GM19239 (cell line): ENCODE data around the gene BOD1.

Experiments
- DNase-seq: peaks from one replicate; pipeline ENCODE4 v3.0.0; 2011; ENCODE audit warnings: low spot score; ENCODE audit not compliant: insufficient read length
- FAIRE-seq: peaks from 2 replicates; lab custom pipeline; 2011; peaks lifted over from hg19 to GRCh38; lab: Jason Lieb, UNC

The BOD1 gene

DNA sequence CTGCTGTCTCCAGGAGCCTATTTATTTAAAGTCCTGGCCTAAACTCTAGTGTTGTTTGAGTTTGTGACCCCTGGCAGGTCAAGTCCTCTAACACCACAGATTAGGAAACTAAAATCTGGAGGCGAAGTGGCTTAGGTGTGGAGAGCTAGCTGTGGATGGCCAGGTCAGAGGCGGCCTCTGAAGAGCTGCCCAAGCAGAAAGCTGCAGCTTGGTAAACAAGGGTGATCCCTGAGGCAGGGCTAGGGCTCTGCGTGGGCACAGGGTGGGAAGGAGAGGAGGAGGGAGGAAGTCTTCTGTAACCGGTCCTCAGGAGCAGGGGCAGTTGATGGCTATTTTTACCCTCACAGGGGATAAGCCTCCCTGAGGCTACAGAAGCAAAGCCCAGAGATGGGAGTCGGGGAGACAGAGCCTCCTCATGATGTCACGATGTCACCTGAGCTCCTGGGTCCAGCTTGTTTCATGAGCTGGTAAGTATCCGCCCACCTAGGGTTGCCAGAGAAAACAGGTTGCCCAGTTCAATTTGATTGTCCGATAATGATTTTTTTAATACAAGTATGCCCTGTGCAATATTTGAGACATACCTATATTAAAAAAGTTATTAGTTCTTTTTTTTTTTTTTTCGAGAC is 25.9 kb upstream of the BOD1 start:
- DNase-seq (no peak), FAIRE-seq (no peak)

DNA sequence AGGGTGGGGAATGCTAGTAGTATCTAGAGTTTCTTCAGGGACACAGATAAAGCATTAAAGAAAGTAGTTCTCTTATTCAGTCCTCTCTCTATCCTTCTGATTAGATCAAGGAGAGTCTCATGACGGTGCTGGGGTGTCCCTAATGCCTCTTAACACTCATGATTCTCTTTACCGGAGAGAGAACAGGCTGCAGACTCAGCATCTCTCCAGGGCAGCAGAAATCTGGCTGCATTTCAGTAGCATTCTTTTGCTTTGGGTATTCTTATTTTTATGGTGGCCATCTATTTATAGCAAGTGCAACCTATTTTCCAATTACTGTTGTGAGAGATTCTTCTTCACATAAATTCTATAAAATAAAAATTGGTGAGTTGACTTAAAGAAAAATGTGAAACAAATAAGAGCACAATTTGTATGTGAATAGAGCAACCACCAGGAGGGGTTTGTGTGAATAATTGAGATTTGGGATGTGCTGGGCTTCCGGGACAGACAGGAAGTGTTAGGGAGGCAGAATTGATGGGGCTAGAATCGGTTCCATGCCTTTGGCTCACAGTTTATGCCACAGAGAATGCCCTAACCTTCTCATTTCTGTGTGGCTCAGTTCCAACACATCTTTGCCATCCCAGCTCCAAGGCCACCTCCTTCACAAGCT is 23.8 kb upstream of the BOD1 start:
- FAIRE-seq (no peak), DNase-seq (no peak)

DNA sequence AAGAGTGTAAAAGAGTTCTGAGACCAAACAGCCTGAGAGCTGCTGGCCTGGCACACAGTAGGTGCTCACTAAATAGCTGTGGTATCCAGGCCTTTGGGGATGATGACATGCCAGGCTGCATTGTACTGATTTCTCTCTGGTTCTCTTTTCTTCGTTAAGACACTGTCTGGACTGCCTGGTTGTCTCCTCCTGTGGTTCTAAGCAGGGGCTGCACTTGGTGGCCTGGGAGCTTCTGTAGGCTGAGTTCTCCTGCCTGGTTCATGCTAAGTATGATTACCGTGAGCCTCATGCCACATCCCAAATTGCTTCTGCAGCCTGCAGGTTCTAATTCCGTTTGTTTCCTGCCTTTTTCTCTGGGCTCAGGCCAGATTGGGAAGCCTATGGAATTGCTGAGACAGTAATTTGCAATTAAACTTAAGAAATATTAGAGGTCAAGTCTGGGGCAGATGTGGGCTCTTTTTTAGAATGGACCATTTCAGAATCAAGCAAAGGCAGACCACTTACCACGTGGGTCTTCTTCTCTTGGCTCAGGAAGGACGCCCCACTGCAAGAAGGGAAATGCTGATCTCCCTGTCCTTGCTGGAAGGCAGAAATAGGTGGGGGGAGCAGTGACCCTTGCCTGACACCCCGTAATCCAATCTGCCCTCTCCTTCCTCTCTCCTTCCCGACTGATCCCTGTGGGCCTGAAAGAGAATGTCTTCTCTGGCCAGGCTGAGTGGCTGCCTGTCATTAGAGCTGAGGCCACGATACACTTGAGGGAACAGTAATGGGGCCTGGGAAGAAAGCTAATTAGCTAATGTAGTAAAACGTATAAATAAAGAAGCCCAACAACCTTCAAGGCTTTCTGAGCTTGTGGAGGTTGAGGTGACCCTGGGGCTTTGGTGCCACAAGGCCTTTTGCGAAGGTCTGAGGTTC is 21.9 kb upstream of the BOD1 start:
- DNase-seq (no peak), FAIRE-seq (no peak)

DNA sequence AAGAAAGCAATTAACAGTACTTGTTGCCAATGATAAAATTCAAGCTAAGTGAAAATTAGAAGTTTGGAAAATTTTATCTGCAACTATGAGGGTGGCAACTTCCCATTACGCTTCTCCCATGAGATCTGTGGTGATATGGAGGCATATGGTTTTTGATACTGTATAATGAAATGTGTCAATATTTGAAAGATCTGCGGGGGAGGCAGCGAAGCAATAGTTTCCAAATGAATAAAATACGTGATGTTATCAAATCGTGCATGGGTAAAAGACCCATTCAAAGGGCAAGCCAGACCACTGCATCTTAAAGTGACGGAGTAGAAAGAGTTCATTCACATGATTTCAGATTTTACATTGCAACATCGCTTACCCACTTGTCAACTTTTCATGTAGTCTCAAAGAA is 20.9 kb upstream of the BOD1 start:
- FAIRE-seq: no peak

DNA sequence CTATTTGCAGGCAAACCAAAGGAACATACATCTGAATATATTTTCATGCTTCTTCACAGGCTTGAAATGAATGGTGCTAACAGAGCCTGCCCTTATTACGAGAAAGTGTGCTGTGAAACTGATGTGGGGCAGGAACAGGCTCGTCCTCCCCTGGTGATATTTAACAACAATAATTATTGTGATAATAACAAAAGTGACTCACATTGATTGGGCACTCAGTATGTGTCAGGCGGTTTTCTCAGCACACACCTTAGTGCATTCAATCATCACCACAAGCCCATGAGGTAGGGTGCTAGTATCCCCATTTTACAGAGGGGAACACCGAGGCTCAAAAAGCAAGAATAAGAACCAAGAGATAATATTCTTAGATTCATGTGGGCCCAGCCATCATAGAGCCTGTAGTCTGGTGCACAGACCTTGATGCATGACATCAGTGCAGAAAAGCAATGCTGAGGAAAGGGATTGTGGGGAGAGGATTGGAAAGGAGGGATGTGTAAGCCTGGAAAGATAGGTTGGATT is 18.1 kb upstream of the BOD1 start:
- FAIRE-seq: no peak
- DNase-seq: no peak

More for the DNA sequence above, 20.9 kb upstream of the BOD1 start:
- no peak for DNase-seq

DNA sequence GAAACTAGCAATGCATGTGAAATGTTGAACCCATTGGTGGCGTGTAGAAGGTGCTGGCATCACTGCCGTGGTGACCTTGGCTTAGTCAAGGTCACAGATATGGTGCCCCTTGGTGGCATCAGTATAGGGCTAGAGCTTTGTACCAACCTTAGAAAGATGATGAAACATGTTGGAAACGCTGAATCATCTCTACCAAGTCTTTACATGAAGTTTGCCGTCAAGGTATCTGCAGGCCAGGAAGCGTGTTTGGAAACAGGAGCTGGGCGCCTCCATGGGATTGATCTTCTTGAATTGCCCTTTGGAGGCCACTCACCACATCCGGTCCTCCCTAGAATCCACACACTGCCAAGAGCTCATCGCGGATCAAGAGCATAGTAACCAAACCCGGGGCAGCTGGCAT is 16.9 kb upstream of the BOD1 start:
- FAIRE-seq: no peak
- DNase-seq: no peak

DNA sequence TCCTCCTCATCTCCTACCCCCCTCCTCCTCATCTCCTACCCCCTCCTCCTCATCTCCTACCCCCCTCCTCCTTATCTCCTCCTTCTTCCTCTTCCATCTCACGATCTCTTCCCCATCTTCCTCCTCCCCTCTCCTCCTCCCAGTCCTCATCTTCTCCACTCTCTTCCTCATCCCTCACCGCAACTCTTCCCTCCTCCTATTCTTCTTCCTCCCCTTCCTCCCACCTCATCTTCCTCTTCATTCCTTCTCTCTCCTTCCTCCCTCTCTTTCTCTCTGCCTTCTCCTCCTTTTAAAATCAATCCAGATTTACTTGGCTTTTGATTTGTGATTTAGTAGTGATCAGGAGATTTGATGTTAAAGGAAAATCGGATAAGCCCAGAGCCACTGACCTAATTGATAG is 15.0 kb upstream of the BOD1 start:
- FAIRE-seq (no peak), DNase-seq (no peak)

DNA sequence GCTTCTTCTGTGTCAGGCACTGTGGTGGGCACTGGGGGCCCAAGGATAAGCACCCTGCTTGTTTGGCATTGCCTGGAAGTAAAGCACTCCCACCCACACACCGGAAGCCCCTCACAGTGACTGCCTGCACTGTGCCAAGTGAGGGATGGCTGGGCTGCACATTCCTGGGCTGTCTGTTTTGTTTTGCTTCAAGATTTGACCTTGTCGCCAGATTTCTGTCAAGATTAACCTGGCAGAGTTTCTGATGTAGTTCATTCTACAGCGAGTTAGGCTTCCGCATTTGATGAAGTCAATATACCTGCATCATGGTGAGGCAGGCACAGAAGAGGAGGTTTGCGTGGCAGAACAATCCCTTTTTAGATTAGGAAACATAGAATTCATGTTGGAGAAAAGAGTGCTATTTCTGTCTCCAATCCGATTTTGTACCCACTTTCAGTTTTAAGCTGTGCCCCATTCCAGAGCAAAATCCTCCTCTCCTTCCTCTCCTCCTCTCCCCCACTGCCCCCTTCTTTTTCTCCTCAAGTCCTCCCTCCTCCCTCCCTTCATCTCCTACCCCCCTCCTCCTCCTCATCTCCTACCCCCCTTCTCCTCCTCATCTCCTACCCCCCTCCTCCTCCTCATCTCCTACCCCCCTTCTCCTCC is 14.4 kb upstream of the BOD1 start:
- FAIRE-seq (no peak), DNase-seq (no peak)

DNA sequence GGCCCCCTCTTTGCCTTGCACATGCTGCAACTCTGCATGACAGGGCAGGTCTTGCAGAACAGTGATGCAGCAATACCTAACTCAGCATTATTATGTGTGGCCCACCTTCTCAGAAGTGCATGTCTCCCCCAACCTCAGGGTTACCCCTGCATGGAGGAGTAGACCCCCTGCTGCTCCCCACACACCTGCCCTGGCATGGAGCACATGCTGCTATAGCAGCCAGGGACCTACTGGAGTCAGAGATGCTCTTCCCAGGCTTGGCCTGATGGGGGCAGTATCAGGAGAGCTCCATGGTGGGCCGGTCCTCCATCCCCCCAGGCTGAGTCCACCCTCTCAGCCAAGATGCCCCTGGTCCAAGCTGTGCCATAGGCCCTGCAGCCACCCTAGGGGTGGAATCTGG is 13.2 kb upstream of the BOD1 start:
- FAIRE-seq (peak; percentile 28), DNase-seq (no peak)

DNA sequence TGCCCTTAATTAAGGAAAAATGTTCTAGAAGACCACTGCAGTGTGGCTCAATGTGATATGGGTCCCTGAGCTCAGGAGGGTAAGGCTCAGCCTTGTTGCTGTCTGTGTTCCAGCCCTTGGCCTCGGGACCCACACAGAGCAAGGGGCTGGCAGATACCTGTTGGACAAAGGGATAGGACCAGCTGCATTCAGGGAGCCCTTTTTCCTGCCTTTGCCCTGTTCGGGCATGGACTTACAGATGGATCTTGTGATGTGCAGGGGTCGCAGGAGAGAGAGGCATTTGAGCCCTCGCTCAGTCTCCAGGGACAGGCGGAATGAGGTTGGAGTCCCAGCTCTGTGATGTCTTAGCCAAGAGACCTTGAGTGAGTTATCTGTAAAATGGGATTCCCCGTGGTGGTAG is 12.1 kb upstream of the BOD1 start:
- FAIRE-seq (no peak), DNase-seq (no peak)

DNA sequence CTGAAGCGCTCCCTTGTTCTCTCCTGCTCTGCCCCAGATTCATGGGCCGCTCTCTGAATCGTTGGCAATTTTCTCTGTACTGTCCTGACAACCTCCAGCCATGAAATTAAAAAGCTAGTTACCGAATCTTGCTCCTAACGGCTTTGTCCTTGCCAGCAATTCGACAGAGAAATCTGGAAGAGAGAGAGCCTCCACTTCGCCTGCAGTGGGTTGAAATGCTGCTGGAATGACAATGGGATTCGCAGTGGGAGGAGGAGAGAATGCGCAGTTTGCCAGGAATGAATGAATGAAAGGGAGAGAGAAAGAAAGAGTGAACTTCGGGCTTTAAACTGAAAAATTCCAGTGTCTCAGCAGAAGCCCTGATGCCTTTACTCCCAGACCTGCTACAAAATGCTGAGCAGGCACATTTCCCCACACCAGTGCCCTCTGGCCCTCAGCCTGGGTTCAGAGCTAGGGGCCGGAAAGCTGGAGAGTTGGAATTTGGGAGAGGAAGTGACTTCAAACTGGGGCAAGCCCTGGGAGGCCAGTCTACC is 11.5 kb upstream of the BOD1 start:
- DNase-seq (no peak), FAIRE-seq (no peak)

DNA sequence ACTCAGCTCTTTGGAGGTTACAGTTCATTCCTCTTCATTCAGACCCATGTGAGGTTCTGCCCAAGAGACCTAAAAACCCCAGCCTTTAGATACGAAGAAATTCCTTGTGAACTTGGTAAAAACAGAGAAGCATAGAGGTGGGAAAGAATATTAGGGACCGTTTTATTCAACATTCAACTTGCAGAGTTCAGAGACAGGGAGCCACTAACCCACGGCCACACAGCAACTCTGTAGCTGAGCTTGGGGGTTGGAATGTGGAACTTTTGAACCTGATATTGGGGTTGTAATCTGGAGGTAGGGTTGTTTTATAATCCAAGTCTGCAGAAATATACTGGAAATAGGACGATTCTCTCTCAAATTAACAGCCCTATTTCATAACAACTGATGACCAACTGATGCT is 10.8 kb upstream of the BOD1 start:
- DNase-seq (no peak), FAIRE-seq (no peak)

DNA sequence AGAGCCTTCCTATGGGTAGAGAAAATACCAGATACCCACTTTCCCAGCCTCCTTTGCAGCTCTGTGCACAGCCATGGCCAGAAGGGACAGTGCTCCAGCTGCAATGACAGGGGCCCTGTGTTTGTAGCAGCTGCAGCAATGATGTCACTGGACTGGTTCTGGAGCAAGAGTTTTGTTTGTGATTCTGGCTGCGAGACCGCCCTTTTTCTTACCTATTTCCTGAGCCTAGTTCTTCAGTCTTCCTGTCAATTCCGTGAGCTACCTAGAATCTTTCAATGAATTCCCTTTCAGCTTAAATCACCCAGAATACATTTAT is 10.0 kb upstream of the BOD1 start:
- DNase-seq (no peak), FAIRE-seq (peak; percentile 8)

DNA sequence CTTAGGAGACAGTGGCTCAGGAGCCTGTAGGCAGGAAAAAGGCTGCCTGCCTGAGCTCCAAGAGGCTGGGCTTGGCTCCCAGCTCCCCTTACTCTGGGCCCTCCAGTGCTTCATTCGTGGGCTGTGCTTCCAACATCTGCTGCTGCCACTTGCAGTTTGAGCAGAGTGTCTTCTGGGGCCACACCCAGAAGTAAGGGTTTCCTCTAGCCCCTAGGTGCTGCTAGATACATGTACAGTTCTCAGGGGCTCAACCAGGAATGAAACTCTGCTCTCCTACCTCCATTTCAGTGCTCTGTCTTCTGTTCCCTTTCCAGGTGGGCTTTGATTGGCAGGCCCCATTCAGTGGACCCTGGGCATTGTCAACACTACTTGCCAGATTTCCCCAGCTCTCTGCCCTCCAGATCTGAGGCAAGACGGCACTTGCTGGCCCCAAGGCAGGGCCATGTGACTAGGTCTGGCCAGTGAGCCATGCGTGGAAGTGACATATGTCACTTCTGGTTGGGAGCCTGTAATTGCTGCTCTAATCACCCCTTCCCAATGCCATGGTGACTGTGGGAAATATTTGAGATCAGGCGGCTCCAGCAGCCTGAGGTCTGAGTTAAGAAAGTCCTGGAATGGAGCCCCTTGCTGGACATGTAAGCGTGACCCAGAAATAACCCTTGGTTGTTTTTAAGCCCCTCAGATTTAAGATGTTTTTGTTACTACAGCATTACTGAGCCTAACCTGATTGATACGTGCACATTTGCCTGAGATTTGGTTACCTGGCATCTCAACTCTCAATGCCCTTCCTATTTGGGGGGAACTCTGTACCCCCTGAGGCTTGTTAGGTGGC is 9.4 kb upstream of the BOD1 start:
- FAIRE-seq: no peak

DNA sequence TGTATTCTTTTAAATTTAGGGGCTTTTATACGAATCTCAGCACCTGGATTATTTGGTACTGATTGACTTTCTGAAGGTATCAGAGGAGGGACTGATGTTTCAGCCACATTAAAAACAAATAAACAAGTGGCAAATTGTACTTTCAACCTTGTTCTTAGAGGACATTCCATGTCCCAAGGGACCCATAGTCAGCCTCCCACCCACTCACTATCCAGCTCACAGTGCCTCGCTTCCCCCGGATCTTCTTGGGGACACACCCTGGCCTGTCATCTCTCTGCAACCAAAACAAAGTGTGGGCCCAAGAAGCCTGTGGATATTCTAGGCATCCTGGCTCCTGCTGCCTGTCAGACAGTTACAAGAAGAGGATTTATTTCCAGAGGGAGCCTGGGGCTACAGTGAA is 8.8 kb upstream of the BOD1 start:
- FAIRE-seq (no peak), DNase-seq (no peak)

More for the DNA sequence above, 9.4 kb upstream of the BOD1 start:
- DNase-seq: no peak

DNA sequence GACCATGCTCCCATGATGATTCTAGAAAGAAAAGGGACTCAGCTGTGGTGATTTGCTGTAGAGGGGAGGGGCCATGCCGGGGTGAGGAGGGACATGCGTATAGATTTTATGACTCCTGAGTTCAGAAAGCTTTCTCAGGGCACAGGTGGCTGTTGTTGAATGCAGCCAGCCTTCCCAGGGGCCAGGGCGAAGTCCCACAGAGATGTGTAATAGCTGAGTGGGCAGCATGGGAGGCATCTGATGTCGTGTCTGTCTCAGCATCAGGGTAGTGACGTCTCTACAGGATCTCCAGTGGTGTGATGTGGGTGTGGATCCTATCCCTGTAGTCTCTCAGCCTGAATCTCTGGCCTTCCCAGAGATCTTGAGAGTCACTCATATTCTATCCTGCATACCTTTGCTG is 7.8 kb upstream of the BOD1 start:
- FAIRE-seq (no peak), DNase-seq (no peak)

DNA sequence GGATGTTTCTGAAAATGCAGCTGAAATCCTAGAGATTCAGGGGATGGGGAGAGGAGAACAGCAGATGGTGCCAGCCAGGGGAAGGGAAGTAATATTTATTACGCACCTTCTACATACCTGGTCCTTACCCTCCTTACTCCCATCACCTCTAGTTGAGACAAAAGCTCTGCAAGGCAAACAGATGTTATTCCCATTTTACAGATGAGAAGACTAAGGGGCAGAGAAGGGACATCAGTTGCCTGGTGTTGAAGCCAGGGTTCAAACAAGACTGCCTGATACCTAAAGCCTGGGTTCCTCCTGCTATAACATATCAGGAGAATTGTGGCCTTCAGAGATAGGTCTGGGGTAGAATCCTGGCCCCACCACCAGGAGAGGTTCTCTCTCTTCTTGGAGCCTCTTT is 7.3 kb upstream of the BOD1 start:
- DNase-seq: no peak
- no peak for FAIRE-seq

DNA sequence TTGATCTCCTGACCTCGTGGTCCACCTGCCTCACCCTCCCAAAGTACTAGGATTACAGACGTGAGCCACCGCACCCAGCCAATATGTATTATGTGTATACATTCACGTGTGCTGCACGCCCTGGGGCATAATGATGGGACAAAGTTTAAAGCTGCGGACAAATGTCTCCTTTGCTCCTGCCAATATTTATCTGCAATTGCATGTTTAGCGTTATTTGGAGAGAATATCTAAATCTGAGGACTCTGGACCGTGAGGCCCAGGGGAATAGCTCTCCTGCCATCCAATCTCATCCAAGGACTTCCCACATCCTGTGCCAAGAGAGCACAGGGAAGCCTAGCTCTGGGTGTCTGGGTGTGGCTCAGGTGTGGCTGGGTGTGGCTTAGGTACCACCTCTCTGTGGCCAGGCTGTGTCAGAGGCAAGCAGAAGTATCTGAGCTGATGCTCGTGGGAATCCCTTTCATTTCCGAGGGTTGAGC is 6.9 kb upstream of the BOD1 start:
- no peak for DNase-seq
- no peak for FAIRE-seq

DNA sequence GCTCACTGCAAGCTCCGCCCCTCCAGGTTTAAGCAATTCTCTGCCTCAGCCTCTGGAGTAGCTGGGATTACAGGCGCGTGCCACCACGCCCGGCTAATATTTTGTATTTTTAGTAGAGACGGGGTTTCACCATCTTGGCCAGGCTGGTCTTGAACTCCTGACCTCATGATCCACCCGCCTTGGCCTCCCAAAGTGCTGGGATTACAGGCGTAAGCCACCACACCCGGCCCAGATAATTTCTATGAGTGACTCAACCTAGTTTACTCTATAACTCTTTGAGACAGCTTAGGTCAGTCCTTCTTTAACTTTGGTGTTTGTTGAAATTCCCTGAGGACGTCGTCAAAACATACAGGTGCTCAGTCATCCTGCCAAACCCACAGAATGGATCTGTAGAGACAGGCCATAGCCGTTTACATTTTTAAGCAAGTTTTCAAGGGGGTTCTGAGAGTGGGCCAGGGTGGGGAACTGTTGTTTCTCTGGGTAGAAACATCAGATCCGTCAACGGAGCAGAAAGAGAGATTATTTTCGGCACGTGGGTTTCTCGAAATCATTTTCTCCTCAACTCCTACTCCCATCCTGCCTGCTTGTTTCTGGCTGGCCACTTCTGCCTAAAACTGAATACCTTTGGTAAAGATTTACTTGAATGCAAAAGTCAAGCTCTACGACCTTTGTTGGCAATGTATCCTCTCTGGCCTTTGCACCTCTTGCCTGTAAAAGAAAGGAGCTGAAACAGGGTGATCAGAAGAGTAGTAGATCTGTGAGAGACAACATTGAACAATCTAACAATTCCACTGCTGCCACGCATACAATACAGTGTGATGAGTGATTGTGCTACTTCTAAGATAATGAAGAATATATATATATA is 6.0 kb upstream of the BOD1 start:
- DNase-seq (no peak), FAIRE-seq (no peak)
